ENCODE results near the gene SPANXN2. TPM values are rescaled to one million over a fixed set of nuclear protein-coding genes. Genes with fewer than 3 reads are reported as not detected.
A peak's percentile ranks its signal among the peaks of the same experiment; 100 is the strongest.

SPANXN2 gene
- polyA plus RNA-seq, 2 of the 4 experiments (the other 2 are of a cell fraction): not detected

GRCh38 chrX:143683486-143683885, 37.1 kb downstream of the SPANXN2 start (continued):
- no peak for TF ChIP-seq REST (IDR thresholded peaks at IDR 0.05)

GRCh38 chrX:143674926-143675325, 45.6 kb downstream of the SPANXN2 start:
- H3K4me2 ChIP-seq: no peak overlapping the region
- ChIA-PET CTCF (no interaction called here), POLR2A (no interaction called here)
- no peaks in the 10 kb centered on the region; the same call in 2 of the 3 replicates for H3K9me3 ChIP-seq
- no peak overlapping the region for H3K27ac ChIP-seq
- H3K4me1 ChIP-seq: no peaks in the 10 kb centered on the region
- TF ChIP-seq REST (IDR thresholded peaks at IDR 0.05) (no peak), TP53 (CRISPR knock-in tag; IDR thresholded peaks at IDR 0.05) (no peak), FOSL2 (IDR thresholded peaks at IDR 0.05) (no peak), FOSL2 (CRISPR knock-in tag; IDR thresholded peaks at IDR 0.05) (no peak), CBX8 (IDR thresholded peaks at IDR 0.05) (no peak), ZC3H11A (IDR thresholded peaks at IDR 0.05) (no peak), RNF2 (IDR thresholded peaks at IDR 0.05; ENCODE audit: borderline replicate concordance, low read depth) (no peak), PHF8 (IDR thresholded peaks at IDR 0.05; ENCODE audit: borderline replicate concordance, low read depth) (no peak), FOXS1 (CRISPR knock-in tag; IDR thresholded peaks at IDR 0.05) (no peak), HOXB5 (CRISPR knock-in tag; IDR thresholded peaks at IDR 0.05) (no peak), ELK1 (IDR thresholded peaks at IDR 0.05; ENCODE audit: low read depth, low read length) (no peak), MAFK (IDR thresholded peaks at IDR 0.05; ENCODE audit: partially characterized antibody) (no peak)
- 23% methylated on average over 4 of the region's 4 CpGs for WGBS (ENCODE audit: missing lambda C conversion rate)
- ATAC-seq (no peak), FAIRE-seq (no peak), DNase-seq (ENCODE audit: low read depth in 1 of 2, low spot score in 1 of 2) (no peak)
- H3K4me3 ChIP-seq: no peak overlapping the region

- Histone ChIP-seq H3K4me3 (no peak overlapping the region), H3K4me1 (no peaks in the 10 kb centered on the region), H3K27ac (no peak overlapping the region), H3K9me3 (no peaks in the 10 kb centered on the region; the same call in 2 of the 3 replicates), H3K4me2 (no peak overlapping the region)
- no peak for ATAC-seq
- ChIA-PET POLR2A (no interaction called here), CTCF (interaction anchor here (0.6 to 0.7 kb wide), 2 partner anchors 207 to 952 kb away, joined by 3 to 5 read pairs; no protein-coding TSS in a partner anchor)
- FAIRE-seq: peak; percentile 56
- no peak for TF ChIP-seq EP300 (IDR thresholded peaks at IDR 0.05)
- no peak for TF ChIP-seq TFCP2L1 (CRISPR knock-in tag; IDR thresholded peaks at IDR 0.05)
- no peak for TF ChIP-seq RCOR1 (IDR thresholded peaks at IDR 0.05; ENCODE audit: low read depth, low read length)
- no peak for TF ChIP-seq CHD4 (IDR thresholded peaks at IDR 0.05; ENCODE audit: borderline replicate concordance)
- no peak for DNase-seq (ENCODE audit: low read depth in 1 of 2, low spot score in 1 of 2)
- WGBS (ENCODE audit: missing lambda C conversion rate): 2% methylated on average over 5 of the region's 5 CpGs
Observed at GRCh38 chrX:143669395-143669794, 51.2 kb downstream of the SPANXN2 start.

Measured in A549 (cell line).